Measurements from ENCODE around the gene LRSAM1. TPM values are rescaled to one million over a fixed set of nuclear protein-coding genes. Genes with fewer than 3 reads are reported as not detected.

Gene LRSAM1
- total and polyA plus RNA-seq, 9 of the 15 experiments (the other 6 are each of a cell fraction or from before 2014, with no cell fraction given) = 0.07 to 16.2 (median 4.7) TPM

DNA sequence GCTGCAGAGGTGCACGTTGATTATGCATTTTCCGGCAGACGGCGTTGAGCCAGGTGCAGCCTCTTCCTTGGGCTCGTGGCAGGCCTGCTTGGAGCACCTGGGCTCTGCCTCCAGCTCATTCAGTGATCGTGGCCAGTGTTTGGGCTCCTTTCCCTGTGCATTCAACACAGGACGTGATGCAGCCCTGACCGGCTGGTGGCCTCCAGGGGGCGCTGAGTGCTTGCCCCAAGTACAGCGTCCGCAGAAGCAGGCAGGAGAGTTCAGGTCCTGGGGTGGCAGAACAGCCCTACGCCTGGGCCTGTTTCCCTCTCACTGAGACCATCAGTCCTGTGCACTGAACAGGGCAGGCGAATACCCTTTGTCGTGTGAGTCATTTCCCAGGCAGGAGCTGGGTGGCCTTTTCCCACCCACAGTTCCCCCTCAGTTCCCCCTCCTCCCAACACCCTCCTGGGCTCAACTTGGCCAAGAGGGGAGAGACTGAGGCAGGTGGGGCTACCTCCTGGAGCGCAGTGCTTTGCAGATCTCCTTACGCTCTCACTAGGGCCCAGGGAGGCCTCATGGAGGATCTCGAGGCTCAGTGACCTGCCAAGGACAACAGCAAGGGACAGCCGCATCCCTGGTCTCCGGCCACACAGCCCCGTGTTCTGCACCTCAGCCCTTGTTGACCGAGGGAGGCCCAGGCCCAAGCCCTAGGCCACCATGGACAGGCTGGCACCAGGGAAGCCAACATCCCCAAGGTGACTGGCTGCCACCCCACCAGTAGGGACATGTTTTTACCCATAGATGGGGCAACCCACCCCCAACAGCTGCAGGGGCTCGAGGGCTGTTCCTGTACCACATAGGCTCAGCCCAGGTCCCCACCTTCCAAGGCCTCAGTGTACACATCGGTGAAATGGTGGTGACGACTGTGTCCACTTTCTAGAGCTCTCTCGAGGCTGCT, 52.9 kb downstream of the LRSAM1 start (continued):
- TF ChIP-seq TCF7 (IDR thresholded peaks at IDR 0.05; ENCODE audit: borderline replicate concordance) (no peak), TAF1 (IDR thresholded peaks at IDR 0.05; ENCODE audit: control insufficient read depth, extremely low read depth, insufficient read depth, low read length, severe bottlenecking) (no peak), BRD9 (IDR thresholded peaks at IDR 0.05; ENCODE audit: low read depth, partially characterized antibody) (no peak), POLR2G (IDR thresholded peaks at IDR 0.05; ENCODE audit: low read depth, low read length) (peak; percentile 21; the same call in 1 of the 2 replicates), BACH1 (tag; IDR thresholded peaks at IDR 0.05) (no peak), MYNN (IDR thresholded peaks at IDR 0.05) (peak; percentile 34; the same call in 1 of the 2 replicates), MYNN (CRISPR knock-in tag; IDR thresholded peaks at IDR 0.05) (no peak), RB1 (IDR thresholded peaks at IDR 0.05; ENCODE audit: low read depth) (peak; percentile 72; the same call in 1 of the 2 replicates), CREM (IDR thresholded peaks at IDR 0.05; ENCODE audit: low read depth) (peak; percentile 50), MAZ (CRISPR knock-in tag; conservative IDR thresholded peaks at IDR 0.05 in 1 of 2, IDR thresholded peaks at IDR 0.05 in 1 of 2) (peak in 1 of 2 experiments; percentile 52; a peak in 2 of 4 replicates), CTCF (IDR thresholded peaks at IDR 0.05 in 2 of 3, conservative IDR thresholded peaks at IDR 0.05 in 1 of 3; ENCODE audit: insufficient read depth in 2 of 3, low read depth in 1 of 3, low read length in 3 of 3) (peak; percentile 92 to 94 (median 93)), STAG1 (CRISPR knock-in tag; IDR thresholded peaks at IDR 0.05; ENCODE audit: borderline replicate concordance) (peak; percentile 92), ZKSCAN1 (IDR thresholded peaks at IDR 0.05; ENCODE audit: low read depth, low read length) (0 out of 2 replicates have a peak, but pooled peaks have one; percentile 33), JUND (IDR thresholded peaks at IDR 0.05; ENCODE audit: borderline replicate concordance, low read depth, low read length) (peak; percentile 48; the same call in 1 of the 2 replicates), JUND (tag; IDR thresholded peaks at IDR 0.05; ENCODE audit: borderline replicate concordance, low read depth, low read length) (no peak; the same call in 2 of the 3 replicates), HCFC1 (IDR thresholded peaks at IDR 0.05; ENCODE audit: low read depth, low read length) (0 out of 2 replicates have a peak, but pooled peaks have one; percentile 23)
- TF ChIP-seq, protein P1, sequence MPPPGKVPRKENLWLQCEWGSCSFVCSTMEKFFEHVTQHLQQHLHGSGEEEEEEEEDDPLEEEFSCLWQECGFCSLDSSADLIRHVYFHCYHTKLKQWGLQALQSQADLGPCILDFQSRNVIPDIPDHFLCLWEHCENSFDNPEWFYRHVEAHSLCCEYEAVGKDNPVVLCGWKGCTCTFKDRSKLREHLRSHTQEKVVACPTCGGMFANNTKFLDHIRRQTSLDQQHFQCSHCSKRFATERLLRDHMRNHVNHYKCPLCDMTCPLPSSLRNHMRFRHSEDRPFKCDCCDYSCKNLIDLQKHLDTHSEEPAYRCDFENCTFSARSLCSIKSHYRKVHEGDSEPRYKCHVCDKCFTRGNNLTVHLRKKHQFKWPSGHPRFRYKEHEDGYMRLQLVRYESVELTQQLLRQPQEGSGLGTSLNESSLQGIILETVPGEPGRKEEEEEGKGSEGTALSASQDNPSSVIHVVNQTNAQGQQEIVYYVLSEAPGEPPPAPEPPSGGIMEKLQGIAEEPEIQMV (tag; conservative IDR thresholded peaks at IDR 0.05; ENCODE audit: low read depth) = peak; percentile 97
- TF ChIP-seq, protein P2, sequence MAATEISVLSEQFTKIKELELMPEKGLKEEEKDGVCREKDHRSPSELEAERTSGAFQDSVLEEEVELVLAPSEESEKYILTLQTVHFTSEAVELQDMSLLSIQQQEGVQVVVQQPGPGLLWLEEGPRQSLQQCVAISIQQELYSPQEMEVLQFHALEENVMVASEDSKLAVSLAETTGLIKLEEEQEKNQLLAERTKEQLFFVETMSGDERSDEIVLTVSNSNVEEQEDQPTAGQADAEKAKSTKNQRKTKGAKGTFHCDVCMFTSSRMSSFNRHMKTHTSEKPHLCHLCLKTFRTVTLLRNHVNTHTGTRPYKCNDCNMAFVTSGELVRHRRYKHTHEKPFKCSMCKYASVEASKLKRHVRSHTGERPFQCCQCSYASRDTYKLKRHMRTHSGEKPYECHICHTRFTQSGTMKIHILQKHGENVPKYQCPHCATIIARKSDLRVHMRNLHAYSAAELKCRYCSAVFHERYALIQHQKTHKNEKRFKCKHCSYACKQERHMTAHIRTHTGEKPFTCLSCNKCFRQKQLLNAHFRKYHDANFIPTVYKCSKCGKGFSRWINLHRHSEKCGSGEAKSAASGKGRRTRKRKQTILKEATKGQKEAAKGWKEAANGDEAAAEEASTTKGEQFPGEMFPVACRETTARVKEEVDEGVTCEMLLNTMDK (IDR thresholded peaks at IDR 0.05; ENCODE audit: borderline replicate concordance, insufficient read depth, low read depth, low read length, poor library complexity, severe bottlenecking) = peak; percentile 34
- TF ChIP-seq, protein P3, sequence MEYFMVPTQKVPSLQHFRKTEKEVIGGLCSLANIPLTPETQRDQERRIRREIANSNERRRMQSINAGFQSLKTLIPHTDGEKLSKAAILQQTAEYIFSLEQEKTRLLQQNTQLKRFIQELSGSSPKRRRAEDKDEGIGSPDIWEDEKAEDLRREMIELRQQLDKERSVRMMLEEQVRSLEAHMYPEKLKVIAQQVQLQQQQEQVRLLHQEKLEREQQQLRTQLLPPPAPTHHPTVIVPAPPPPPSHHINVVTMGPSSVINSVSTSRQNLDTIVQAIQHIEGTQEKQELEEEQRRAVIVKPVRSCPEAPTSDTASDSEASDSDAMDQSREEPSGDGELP (CRISPR knock-in tag; IDR thresholded peaks at IDR 0.05; ENCODE audit: borderline replicate concordance) = peak; percentile 34; the same call in 1 of the 2 replicates

Data from K562 (cell line).